Endodermal cell (in vitro differentiated cells): ENCODE data around the gene REC114. TPM values are rescaled to one million over a fixed set of nuclear protein-coding genes. Genes with fewer than 3 reads are reported as not detected.

Experiments
- DNase-seq: peaks from one replicate; pipeline ENCODE4 v3.0.0-alpha.2; 2017
- H3K27ac ChIP-seq: 2 replicates; pipeline ENCODE4 v1.5.1; 2013; ENCODE audit warnings: mild to moderate bottlenecking, low read depth, low read length, moderate library complexity
- H3K27me3 ChIP-seq: 2 replicates; pipeline ENCODE4 v1.6.1; 2013; ENCODE audit warnings: mild to moderate bottlenecking, low read length, moderate library complexity; ENCODE audit not compliant: insufficient read depth, control insufficient read depth, poor library complexity, severe bottlenecking
- H3K36me3 ChIP-seq: 2 replicates; pipeline ENCODE4 v1.7.0; 2013; ENCODE audit warnings: mild to moderate bottlenecking, low read length, moderate library complexity; ENCODE audit not compliant: control insufficient read depth, insufficient read depth
- H3K4me1 ChIP-seq: one replicate; pipeline ENCODE4 v1.7.0; 2013; ENCODE audit warnings: low read length; ENCODE audit not compliant: control insufficient read depth, insufficient read depth
- H3K4me3 ChIP-seq: 2 replicates; pipeline ENCODE4 v1.5.1; 2013; ENCODE audit warnings: mild to moderate bottlenecking, low read length, moderate library complexity
- H3K9ac ChIP-seq: 2 replicates; pipeline ENCODE4 v1.6.1; 2013; ENCODE audit warnings: mild to moderate bottlenecking, low read length, moderate library complexity; ENCODE audit not compliant: poor library complexity, severe bottlenecking; ENCODE audit errors: extremely low read depth
- H3K9me3 ChIP-seq: 2 replicates; pipeline ENCODE4 v1.6.1; 2013; ENCODE audit warnings: mild to moderate bottlenecking, low read length, moderate library complexity; ENCODE audit not compliant: control insufficient read depth
- H3K27ac Mint-ChIP-seq: 2 replicates; pipeline ENCODE4 v1.8.0; 2020; ENCODE audit warnings: mixed read lengths
- H3K27me3 Mint-ChIP-seq: 2 replicates; pipeline ENCODE4 v1.8.0; 2021; ENCODE audit warnings: mild to moderate bottlenecking, mixed read lengths; ENCODE audit not compliant: insufficient read depth
- H3K36me3 Mint-ChIP-seq: 2 replicates; pipeline ENCODE4 v1.8.0; 2020; ENCODE audit warnings: low read depth, mixed read lengths
- H3K4me1 Mint-ChIP-seq: 2 replicates; pipeline ENCODE4 v1.8.0; 2020; ENCODE audit warnings: mixed read lengths
- H3K4me3 Mint-ChIP-seq: 2 replicates; pipeline ENCODE4 v1.8.0; 2020; ENCODE audit warnings: mild to moderate bottlenecking, moderate library complexity, mixed read lengths
- H3K9me3 Mint-ChIP-seq: 2 replicates; pipeline ENCODE4 v1.8.0; 2020; ENCODE audit warnings: mild to moderate bottlenecking, mixed read lengths
- WGBS, 2 experiments: methylation state at CpG; one replicate each; pipeline versions ENCODE4 v1.1.5 to v1.1.7; 2013; ENCODE audit warnings: missing lambda C conversion rate in 2 of 2, mixed read lengths in 1 of 2; ENCODE audit not compliant: insufficient coverage in 1 of 2, insufficient read length in 1 of 2; 5-methylcytosine and 5-hydroxymethylcytosine counted together
- total RNA-seq, 2 donors: library from RNA; stranded (reverse); fragmentation: NEBNext Ultra II Directional in 1 of 2; extraction: Animal tissue kit (Norgen Biotek cat#: 25700) in 1 of 2; gene quantifications; 2 replicates in 1 of 2; 3 replicates in 1 of 2; pipeline ENCODE4 v1.2.1, GENCODE V29; 2021
- TF ChIP-seq, protein P1 (sequence below): fragments of 200-600 bp; sonication (generic); conservative IDR thresholded peaks from 2 replicates; pipeline ENCODE4 v1.5.0; 2021; ENCODE audit warnings: antibody characterized with exemption, mild to moderate bottlenecking

Gene REC114
- total RNA-seq, 2 donors from 2014 or later, result not detected

DNA sequence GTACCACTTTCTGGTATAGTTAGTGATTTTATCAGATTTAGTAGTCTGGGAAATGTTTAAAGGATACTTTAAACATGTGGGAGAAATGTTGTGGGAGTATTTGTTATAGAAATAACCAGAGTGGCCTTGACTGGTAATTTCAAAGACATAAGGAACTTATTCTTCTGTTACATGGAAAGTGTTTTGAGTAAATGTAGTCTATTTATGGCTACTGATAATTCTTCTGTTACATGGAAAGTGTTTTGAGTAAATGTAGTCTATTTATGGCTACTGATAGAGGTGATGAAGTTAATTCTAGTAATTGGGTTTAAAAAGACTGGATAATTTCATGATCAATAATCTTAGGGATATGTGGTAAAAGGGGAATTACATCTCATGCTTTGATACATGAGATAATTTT, 17.7 kb downstream of the REC114 start:
- DNase-seq, result no peak
- no peak overlapping the region for H3K4me3 ChIP-seq
- Mint-ChIP-seq H3K27me3 (no peaks in the 10 kb centered on the region), H3K9me3 (no peaks in the 10 kb centered on the region), H3K4me1 (peaks cover 6% of the 10 kb centered on the region), H3K4me3 (no peak overlapping the region), H3K27ac (no peak overlapping the region), H3K36me3 (no peaks in the 10 kb centered on the region)
- H3K27me3 ChIP-seq, result no peaks in the 10 kb centered on the region
- no peaks in the 10 kb centered on the region for H3K36me3 ChIP-seq
- H3K9ac ChIP-seq, result no peak overlapping the region
- TF ChIP-seq, protein P1, sequence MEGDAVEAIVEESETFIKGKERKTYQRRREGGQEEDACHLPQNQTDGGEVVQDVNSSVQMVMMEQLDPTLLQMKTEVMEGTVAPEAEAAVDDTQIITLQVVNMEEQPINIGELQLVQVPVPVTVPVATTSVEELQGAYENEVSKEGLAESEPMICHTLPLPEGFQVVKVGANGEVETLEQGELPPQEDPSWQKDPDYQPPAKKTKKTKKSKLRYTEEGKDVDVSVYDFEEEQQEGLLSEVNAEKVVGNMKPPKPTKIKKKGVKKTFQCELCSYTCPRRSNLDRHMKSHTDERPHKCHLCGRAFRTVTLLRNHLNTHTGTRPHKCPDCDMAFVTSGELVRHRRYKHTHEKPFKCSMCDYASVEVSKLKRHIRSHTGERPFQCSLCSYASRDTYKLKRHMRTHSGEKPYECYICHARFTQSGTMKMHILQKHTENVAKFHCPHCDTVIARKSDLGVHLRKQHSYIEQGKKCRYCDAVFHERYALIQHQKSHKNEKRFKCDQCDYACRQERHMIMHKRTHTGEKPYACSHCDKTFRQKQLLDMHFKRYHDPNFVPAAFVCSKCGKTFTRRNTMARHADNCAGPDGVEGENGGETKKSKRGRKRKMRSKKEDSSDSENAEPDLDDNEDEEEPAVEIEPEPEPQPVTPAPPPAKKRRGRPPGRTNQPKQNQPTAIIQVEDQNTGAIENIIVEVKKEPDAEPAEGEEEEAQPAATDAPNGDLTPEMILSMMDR, result no peak
- H3K27ac ChIP-seq, result no peak overlapping the region
- H3K4me1 ChIP-seq, result no peaks in the 10 kb centered on the region
- H3K9me3 ChIP-seq, result no peaks in the 10 kb centered on the region

GRCh38 chr15:73464602-73465001, 21.6 kb downstream of the REC114 start:
- H3K4me3 ChIP-seq, result no peak overlapping the region
- H3K4me1 ChIP-seq, result no peaks in the 10 kb centered on the region
- WGBS, 2 experiments, result 65 to 88% methylated on average over 1 to 2 of the region's 2 CpGs
- no peaks in the 10 kb centered on the region for H3K27me3 ChIP-seq
- H3K27me3 Mint-ChIP-seq, result no peaks in the 10 kb centered on the region
- no peak overlapping the region for H3K27ac ChIP-seq
- TF ChIP-seq, protein P1, result peak; percentile 72
- no peaks in the 10 kb centered on the region for H3K9me3 ChIP-seq
- no peaks in the 10 kb centered on the region for H3K36me3 ChIP-seq
- H3K27ac Mint-ChIP-seq, result no peak overlapping the region
- no peaks in the 10 kb centered on the region for H3K9me3 Mint-ChIP-seq
- H3K36me3 Mint-ChIP-seq, result no peaks in the 10 kb centered on the region
- no peak overlapping the region for H3K4me3 Mint-ChIP-seq
- DNase-seq, result peak; percentile 71
- H3K4me1 Mint-ChIP-seq, result no peaks in the 10 kb centered on the region
- no peak overlapping the region for H3K9ac ChIP-seq

DNA sequence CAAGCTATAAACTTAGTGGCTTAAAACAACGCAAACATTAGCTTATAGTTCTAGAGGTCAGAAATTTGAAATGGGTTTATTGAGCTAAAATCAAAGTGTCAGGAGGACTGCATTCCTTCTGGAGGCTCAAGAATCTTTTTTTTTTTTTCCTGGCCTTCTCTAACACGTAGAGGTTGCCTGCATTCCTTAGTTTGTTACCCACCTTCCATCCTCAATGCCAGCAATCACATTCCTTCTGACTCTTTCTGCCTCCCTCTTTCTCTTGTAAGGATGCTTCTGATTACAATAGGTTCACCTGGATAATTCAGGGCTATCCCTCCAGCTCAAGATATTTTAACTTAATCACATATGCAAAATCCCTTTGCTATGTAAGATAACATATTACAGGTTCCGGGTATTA, 24.8 kb downstream of the REC114 start:
- H3K27ac Mint-ChIP-seq, result no peak overlapping the region
- no peaks in the 10 kb centered on the region for H3K36me3 Mint-ChIP-seq
- H3K4me3 Mint-ChIP-seq, result no peak overlapping the region
- WGBS, 2 experiments, result 69 to 70% methylated on average over 2 to 3 of the region's 3 CpGs
- Histone ChIP-seq H3K9ac (no peak overlapping the region), H3K9me3 (no peaks in the 10 kb centered on the region), H3K4me1 (no peaks in the 10 kb centered on the region), H3K4me3 (no peak overlapping the region), H3K36me3 (no peaks in the 10 kb centered on the region), H3K27me3 (no peaks in the 10 kb centered on the region), H3K27ac (no peak overlapping the region)
- no peaks in the 10 kb centered on the region for H3K4me1 Mint-ChIP-seq
- TF ChIP-seq, protein P1, result no peak
- H3K27me3 Mint-ChIP-seq, result no peaks in the 10 kb centered on the region
- no peak for DNase-seq
- H3K9me3 Mint-ChIP-seq, result no peaks in the 10 kb centered on the region
